ENCODE measurements around the gene ZBTB37.
"Not testable (repeated sequence)": the region's sequence is repeated elsewhere in the genome, so short reads cannot be mapped to it uniquely, and the experiment has no call there.

Gene ZBTB37

DNA sequence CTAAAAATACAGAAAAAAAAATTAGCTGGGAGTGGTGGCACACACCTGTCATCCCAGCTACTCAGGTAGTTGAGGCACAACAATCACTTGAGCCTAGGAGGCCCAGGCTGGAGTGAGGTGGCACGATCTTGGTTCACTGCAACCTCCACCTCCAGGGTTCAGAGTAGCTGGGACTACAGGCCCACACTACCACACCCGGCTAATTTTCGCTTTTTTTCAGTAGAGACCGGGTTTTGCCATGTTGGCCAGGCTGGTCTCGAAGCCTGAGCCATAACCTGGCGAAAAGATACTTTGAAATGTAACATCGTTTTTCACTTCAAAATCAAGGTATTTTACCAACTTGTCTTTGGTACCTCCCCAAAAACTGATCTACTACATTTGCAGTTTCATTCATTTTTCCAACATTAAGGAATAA, 6.4 kb upstream of the ZBTB37 start:
- peaks cover 62% of the 10 kb centered on the region for H3K36me3 Mint-ChIP-seq (ENCODE audit: low read depth)
- H3K27ac Mint-ChIP-seq: peak overlapping the region; percentile 100
- peak; percentile 47 for ATAC-seq
- H3K27me3 Mint-ChIP-seq: peaks cover 4% of the 10 kb centered on the region
- peak; percentile 50 for DNase-seq
- no peaks in the 10 kb centered on the region for H3K9me3 Mint-ChIP-seq
- H3K4me3 Mint-ChIP-seq: peak overlapping the region; percentile 99
- peaks cover 35% of the 10 kb centered on the region for H3K4me1 Mint-ChIP-seq

DNA sequence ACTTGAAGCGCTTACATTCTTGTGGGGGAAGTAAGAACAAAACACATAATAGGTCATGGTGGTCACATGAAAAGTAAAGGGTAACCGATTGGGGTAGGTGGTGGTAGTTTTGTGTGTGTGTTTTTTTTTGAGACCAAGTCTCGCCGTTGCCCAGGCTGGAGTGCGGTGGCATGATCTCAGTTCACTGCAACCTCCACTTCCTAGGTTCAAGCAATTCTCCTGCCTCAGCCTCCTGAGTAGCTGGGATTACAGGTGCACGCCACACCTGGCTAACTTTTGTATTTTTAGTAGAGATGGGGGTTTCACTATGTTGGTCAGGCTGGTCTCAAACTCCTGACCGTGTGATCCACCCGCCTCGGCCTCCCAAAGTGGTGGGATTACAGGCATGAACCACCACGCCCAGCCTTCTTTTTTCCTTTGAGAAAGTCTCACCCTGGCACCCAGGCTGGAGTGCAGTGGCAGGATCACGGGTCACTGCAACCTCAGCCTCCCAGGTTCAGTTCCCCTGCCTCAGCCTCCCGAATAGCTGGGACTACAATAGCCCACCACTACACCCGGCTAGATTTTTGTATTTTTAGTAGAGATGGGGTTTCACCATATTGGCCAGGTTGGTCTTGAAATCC, 5.9 kb upstream of the ZBTB37 start:
- H3K4me1 Mint-ChIP-seq: peaks cover 38% of the 10 kb centered on the region
- peaks cover 67% of the 10 kb centered on the region for H3K36me3 Mint-ChIP-seq (ENCODE audit: low read depth)
- ATAC-seq (peak; percentile 38), DNase-seq (peak; percentile 45)
- peak overlapping the region; percentile 99 for H3K4me3 Mint-ChIP-seq
- peak overlapping the region; percentile 100 for H3K27ac Mint-ChIP-seq
- not testable (repeated sequence) for H3K9me3 Mint-ChIP-seq, H3K27me3 Mint-ChIP-seq

- Mint-ChIP-seq H3K4me1 (peaks cover 41% of the 10 kb centered on the region), H3K36me3 (ENCODE audit: low read depth) (peaks cover 68% of the 10 kb centered on the region), H3K9me3 (no peaks in the 10 kb centered on the region), H3K27me3 (peaks cover 7% of the 10 kb centered on the region), H3K27ac (peak overlapping the region; percentile 100), H3K4me3 (peak overlapping the region; percentile 99)
- DNase-seq (peak; percentile 38), ATAC-seq (peak; percentile 2)
These were observed 5.4 kb upstream of the ZBTB37 start for GRCh38 chr1:173862769-173863223.

DNA sequence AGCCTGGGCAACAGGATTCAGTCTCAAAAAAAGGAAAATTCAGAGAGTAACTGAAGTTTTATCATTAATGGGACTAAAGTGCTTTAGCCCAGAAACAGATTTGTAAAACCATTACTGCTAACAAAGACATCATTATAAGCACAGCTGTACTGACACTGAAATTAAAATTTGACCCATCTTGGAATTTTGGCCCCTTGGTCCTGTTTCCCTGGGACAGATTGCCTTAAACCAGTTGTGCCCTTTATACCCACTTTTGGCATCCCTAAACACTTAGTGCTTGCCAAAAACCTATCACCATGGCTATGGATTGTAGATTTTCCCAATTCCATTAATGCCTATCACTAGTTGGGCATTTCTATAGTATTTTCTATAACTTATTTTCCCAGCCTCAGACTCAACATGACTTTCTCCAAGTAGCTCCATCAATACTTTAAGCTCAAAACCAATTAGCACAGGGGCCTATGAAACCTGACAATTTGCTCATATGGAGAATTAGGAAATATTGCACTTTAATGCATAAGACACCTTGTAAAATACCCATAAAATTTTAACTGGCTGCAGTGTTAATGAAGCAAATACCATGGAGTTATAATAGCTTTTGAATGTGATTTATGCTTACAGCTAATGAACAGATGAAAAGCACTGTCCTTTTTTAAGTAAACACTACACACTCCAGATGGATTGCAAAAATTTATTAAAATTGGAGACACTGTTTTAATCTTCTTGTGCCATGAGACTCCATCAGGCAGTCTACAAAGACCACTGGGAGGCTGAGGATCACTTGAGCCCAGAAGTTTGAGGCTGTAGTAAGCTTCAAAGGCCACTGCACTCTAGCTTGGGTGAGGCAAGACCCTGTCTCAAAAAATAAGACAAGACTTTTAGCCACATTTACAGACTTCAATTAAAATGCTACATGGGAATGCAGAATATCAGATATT, 4.7 kb upstream of the ZBTB37 start:
- H3K4me1 Mint-ChIP-seq: peaks cover 43% of the 10 kb centered on the region
- no peak for DNase-seq
- no peak for ATAC-seq
- no peaks in the 10 kb centered on the region for H3K9me3 Mint-ChIP-seq
- H3K36me3 Mint-ChIP-seq (ENCODE audit: low read depth): peaks cover 67% of the 10 kb centered on the region
- H3K27me3 Mint-ChIP-seq: peaks cover 8% of the 10 kb centered on the region
- H3K4me3 Mint-ChIP-seq: peak overlapping the region; percentile 99
- H3K27ac Mint-ChIP-seq: peak overlapping the region; percentile 100

GRCh38 chr1:173864179-173864867, 3.9 kb upstream of the ZBTB37 start:
- Mint-ChIP-seq H3K27me3 (peaks cover 8% of the 10 kb centered on the region), H3K36me3 (ENCODE audit: low read depth) (peaks cover 67% of the 10 kb centered on the region), H3K4me3 (peak overlapping the region; percentile 99), H3K4me1 (peaks cover 52% of the 10 kb centered on the region), H3K27ac (peak overlapping the region; percentile 100), H3K9me3 (no peaks in the 10 kb centered on the region)
- no peak for DNase-seq
- ATAC-seq: no peak

DNA sequence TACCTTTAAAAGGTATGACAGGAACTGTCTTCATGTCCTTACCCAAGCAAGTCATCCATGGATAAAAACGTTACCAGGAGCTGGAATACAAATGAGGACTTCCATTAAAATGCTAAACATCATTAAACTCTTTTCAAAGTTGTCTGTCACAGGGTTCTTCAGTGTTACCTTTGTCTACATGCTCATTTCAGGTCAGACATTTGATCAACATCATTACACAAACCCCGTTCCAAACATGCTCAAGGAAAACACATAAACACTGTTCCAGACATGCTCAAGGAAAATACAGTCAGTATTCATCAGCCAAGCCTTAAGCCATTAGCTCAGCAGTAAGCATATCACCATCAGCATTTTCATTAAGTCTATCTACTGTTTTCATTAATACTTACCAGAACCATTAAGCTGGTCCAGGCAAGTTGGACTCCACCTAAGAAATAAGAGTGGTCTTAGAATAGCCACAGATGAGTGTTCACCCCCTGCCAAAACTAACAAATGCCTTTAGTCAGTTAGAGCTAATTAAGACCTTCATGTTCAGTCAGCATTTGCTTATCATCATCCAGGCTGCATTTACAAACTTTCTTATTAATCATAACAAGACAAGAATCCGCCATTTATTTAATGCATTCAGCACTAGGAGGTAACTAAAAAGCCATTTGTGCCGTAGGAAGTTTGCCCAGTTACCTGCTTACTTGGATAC, 2.6 kb upstream of the ZBTB37 start:
- H3K4me1 Mint-ChIP-seq: peaks cover 63% of the 10 kb centered on the region
- no peaks in the 10 kb centered on the region for H3K9me3 Mint-ChIP-seq
- DNase-seq: no peak
- H3K27me3 Mint-ChIP-seq: peaks cover 8% of the 10 kb centered on the region
- peak overlapping the region; percentile 99 for H3K4me3 Mint-ChIP-seq
- peak overlapping the region; percentile 100 for H3K27ac Mint-ChIP-seq
- no peak for ATAC-seq
- peaks cover 62% of the 10 kb centered on the region for H3K36me3 Mint-ChIP-seq (ENCODE audit: low read depth)

- H3K9me3 Mint-ChIP-seq: no peaks in the 10 kb centered on the region
- no peak for ATAC-seq
- H3K4me3 Mint-ChIP-seq: peak overlapping the region; percentile 99
- DNase-seq: no peak
- H3K27me3 Mint-ChIP-seq: peaks cover 8% of the 10 kb centered on the region
- H3K36me3 Mint-ChIP-seq (ENCODE audit: low read depth): peaks cover 66% of the 10 kb centered on the region
- peak overlapping the region; percentile 100 for H3K27ac Mint-ChIP-seq
- H3K4me1 Mint-ChIP-seq: peaks cover 73% of the 10 kb centered on the region
These were observed 1.6 kb upstream of the ZBTB37 start for GRCh38 chr1:173866413-173867115.

DNA sequence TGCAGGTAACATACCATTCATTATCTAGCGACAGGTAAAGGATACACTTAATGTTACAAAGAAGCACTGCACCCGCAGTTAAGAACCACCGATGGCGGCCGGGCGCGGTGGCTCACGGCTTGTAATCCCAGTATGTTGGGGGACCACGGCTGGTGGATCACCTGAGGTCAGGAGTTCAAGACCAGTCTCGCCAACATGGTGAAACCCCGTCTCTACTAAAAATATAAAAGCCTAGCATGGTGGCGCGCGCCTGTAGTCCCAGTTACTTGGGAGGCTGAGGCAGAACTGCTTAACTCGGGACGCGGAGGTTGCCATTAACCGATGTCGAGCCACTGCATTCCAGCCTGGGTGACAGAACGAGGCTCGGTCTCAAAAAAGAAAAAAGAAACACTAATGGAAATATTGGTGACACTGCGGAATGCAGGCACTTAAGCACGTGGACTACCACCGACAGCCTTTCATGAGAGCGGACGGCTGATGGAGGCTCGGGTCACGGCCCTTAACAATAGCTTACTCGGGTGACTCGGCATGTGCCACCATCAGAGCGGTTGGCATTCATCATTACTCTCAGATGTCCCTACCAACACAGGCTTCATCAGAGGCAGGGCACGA, 933 bp upstream of the ZBTB37 start:
- peak overlapping the region; percentile 100 for H3K27ac Mint-ChIP-seq
- peaks cover 8% of the 10 kb centered on the region for H3K27me3 Mint-ChIP-seq
- DNase-seq (peak; percentile 35), ATAC-seq (no peak)
- H3K4me1 Mint-ChIP-seq: peaks cover 75% of the 10 kb centered on the region
- H3K4me3 Mint-ChIP-seq: peak overlapping the region; percentile 99
- no peaks in the 10 kb centered on the region for H3K9me3 Mint-ChIP-seq
- peaks cover 60% of the 10 kb centered on the region for H3K36me3 Mint-ChIP-seq (ENCODE audit: low read depth)

- Mint-ChIP-seq H3K4me1 (peaks cover 77% of the 10 kb centered on the region), H3K27ac (peak within 1 kb of the TSS; percentile 100), H3K4me3 (peak within 1 kb of the TSS; percentile 99), H3K36me3 (ENCODE audit: low read depth) (peaks cover 57% of the 10 kb centered on the region), H3K27me3 (peaks cover 8% of the 10 kb centered on the region), H3K9me3 (no peaks in the 10 kb centered on the region)
- ATAC-seq (peak; percentile 81), DNase-seq (peak; percentile 99)
These were observed 371 bp upstream of the ZBTB37 start, which contains the start of gene GAS5 for GRCh38 chr1:173867753-173868265. Gene GAS5, minus strand, starts transcription at chr1:173867989.

DNA sequence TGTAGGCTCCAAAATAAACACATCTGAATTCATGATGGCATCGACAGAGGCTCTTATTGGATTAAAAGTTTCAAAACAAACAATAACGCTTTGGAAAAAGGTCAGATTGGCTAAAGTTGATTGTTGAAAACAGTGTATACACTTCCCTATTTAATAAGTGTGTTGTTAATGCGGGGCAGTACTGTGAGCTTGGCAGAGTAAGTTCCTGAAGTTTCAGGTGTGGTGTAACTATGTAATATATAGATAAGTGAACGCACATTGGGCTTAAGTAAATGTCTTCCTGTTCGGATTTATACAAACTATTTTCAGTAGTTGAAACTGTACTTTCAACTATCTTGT, 810 bp downstream of the ZBTB37 start:
- peak overlapping the region; percentile 100 for H3K27ac Mint-ChIP-seq
- H3K4me3 Mint-ChIP-seq: peak overlapping the region; percentile 99
- H3K4me1 Mint-ChIP-seq: peaks cover 71% of the 10 kb centered on the region
- H3K27me3 Mint-ChIP-seq: peaks cover 8% of the 10 kb centered on the region
- H3K9me3 Mint-ChIP-seq: no peaks in the 10 kb centered on the region
- ATAC-seq (no peak), DNase-seq (no peak)
- peaks cover 54% of the 10 kb centered on the region for H3K36me3 Mint-ChIP-seq (ENCODE audit: low read depth)

DNA sequence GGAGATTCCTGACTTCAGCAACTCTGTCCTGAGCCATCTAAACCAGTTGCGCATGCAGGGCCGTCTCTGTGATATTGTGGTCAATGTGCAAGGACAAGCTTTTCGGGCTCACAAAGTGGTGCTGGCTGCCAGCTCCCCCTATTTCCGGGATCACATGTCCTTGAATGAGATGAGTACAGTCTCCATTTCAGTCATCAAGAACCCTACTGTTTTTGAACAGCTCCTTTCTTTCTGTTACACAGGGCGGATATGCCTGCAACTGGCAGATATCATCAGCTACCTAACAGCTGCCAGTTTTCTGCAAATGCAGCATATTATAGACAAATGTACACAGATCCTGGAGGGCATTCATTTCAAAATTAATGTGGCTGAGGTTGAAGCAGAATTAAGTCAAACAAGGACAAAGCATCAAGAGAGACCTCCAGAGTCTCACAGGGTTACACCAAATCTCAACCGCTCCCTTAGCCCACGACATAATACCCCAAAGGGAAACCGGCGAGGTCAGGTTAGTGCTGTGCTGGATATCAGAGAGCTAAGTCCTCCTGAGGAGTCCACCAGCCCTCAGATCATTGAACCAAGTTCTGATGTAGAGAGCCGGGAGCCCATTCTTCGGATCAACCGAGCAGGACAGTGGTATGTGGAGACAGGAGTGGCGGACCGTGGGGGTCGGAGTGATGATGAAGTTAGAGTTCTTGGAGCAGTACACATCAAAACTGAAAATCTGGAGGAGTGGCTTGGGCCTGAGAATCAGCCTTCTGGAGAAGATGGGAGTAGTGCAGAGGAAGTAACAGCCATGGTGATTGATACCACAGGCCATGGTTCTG, 2.3 kb downstream of the ZBTB37 start:
- peaks cover 8% of the 10 kb centered on the region for H3K27me3 Mint-ChIP-seq
- H3K4me3 Mint-ChIP-seq: peak overlapping the region; percentile 99
- peaks cover 58% of the 10 kb centered on the region for H3K4me1 Mint-ChIP-seq
- peaks cover 44% of the 10 kb centered on the region for H3K36me3 Mint-ChIP-seq (ENCODE audit: low read depth)
- DNase-seq (peak; percentile 20), ATAC-seq (no peak)
- peak overlapping the region; percentile 60 for H3K27ac Mint-ChIP-seq
- H3K9me3 Mint-ChIP-seq: no peaks in the 10 kb centered on the region

- H3K9me3 Mint-ChIP-seq: no peaks in the 10 kb centered on the region
- peak overlapping the region; percentile 99 for H3K4me3 Mint-ChIP-seq
- peaks cover 53% of the 10 kb centered on the region for H3K4me1 Mint-ChIP-seq
- ATAC-seq: no peak
- H3K36me3 Mint-ChIP-seq (ENCODE audit: low read depth): peaks cover 40% of the 10 kb centered on the region
- DNase-seq: no peak
- peak overlapping the region; percentile 60 for H3K27ac Mint-ChIP-seq
- peaks cover 8% of the 10 kb centered on the region for H3K27me3 Mint-ChIP-seq
These were observed 2.9 kb downstream of the ZBTB37 start for GRCh38 chr1:173871091-173871490.
